Non-pigmented ciliary epithelial cell (primary cell): ENCODE measurements around the gene GLUD1.
A peak's percentile ranks its signal among the peaks of the same experiment; 100 is the strongest.
"Not testable (repeated sequence)": the region's sequence is repeated elsewhere in the genome, so short reads cannot be mapped to it uniquely, and the experiment has no call there.

Experiments
- DNase-seq: peaks from one replicate; pipeline ENCODE4 v3.0.0-alpha.2; 2010; ENCODE audit warnings: low read depth

GLUD1 gene

DNA sequence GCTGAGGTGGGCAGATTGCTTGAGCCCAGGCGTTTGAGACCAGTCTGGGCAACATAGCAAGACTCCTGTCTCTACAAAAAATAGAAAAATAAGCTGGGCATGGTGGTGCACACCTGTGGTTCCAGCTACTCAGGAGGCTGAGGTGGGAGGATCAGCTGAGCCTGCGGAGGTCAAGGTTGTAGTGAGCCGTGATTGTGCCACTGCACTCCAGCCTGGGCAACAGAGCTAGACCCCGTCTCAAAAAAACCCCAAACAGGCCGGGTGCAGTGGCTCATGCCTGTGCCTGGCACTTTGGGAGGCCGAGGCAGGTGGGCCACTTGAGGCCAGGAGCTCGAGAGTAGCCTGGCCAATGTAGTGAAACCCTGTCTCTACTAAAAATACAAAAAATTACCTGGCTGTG is 51.1 kb downstream of the GLUD1 start:
- not testable (repeated sequence) for DNase-seq

DNA sequence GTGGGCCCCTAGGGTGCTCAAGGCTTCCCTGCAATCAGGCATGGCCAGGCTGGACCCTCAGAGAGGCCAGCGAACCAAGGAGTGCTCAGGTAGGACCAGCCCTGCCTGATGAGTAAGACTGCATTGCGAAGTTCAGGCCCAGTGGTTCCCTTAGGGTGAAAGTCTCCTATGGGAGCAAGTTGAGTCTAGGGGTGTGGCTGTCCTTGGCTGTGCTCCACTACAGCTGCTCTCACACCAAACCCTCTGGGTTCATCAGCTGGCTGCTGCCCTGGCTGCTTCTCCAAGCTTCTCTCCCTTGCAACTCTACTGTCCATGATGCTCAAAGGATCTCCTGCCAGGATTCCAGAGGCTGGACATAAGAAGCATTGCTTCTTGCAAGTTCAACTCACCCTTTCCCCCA is 55.9 kb downstream of the GLUD1 start:
- DNase-seq, result no peak

DNA sequence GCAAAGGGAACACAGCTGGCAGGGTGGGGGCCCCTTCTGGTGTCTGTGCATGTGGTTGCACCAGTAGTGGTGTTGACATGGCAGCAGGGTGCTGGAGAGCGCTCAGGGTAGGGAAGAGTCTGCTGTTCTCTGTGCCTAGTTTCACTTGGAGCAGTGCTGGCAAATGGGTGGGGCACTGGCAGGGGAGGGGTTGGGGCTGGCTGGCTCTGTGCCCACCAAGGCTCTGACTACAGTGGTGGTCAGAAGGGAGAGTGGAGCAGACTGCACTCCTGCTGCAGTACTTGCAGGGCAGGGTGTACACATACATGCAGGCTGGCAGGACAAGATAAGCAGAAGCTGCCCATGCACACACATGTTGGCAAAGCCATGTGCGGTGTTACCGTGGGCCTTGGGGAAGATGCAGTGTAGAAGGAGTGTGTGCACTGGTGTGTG is 56.3 kb downstream of the GLUD1 start:
- DNase-seq, result no peak

DNA sequence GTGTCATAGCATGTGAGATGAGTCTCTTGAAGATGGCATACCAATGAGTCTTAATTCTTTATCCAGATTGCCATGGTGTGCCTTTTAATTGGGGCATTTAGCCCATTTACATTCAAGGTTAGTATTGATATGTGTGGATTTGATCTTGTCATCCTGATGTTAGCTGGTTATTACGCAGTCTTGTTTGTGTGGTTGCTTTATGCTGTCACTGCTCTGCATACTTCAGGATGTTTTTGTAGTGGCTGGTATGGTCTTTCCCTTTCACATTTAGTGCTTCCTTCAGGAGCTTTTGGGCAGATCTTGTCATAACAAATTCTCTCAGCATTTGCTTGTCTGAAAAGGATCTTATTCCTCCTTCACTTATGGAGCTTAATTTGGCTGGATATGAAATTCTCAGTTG is 58.0 kb downstream of the GLUD1 start:
- no peak for DNase-seq

DNA sequence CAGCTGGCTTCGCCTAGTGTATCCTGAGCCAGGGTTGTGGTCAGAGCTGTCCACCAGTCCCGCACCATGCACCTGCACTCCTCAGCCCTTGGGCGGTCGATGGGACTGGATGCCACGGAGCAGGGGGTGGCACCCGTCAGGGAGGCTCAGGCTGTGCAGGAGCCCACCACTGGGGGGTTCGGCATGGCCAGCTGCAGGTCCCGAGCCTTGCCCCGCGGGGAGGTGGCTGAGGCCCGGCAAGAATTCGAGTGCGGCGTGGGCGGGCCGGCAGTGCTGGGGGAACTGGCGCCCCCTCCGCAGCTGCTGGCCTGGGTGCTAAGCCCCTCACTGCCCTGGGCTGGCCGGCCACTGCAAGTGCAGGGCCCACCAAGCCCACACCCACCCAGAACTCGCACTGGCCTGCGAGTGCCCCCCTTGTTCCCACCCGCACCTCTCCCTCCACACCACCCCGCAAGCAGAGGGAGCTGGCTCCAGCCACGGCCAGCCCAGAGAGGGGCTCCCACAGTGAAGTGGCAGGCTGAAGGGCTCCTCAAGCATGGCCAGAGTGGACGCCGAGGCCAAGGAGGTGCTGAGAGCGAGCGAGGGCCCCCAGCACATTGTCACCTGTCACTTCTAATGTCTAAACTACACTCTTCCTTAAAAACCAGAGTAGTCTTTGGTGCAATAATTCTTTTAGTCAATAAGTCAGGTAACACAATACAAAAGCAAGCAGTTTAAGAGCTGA is 63.6 kb downstream of the GLUD1 start:
- no peak for DNase-seq

DNA sequence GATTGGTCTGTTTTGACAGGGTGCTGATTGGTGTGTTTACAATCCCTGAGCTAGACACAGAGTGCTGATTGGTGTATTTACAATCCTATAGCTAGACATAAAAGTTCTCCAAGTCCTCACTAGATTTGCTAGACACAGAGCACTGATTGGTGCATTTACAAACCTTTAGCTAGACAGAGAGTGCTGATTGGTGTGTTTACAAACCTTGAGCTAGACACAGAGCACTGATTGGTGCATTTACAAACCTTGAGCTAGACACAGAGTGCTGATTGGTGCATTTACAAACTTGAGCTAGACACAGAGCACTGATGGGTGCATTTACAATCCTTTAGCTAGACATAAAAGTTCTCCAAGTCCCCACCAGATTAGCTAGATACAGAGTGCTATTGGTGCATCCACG is 64.2 kb downstream of the GLUD1 start:
- DNase-seq, result not testable (repeated sequence)

DNA sequence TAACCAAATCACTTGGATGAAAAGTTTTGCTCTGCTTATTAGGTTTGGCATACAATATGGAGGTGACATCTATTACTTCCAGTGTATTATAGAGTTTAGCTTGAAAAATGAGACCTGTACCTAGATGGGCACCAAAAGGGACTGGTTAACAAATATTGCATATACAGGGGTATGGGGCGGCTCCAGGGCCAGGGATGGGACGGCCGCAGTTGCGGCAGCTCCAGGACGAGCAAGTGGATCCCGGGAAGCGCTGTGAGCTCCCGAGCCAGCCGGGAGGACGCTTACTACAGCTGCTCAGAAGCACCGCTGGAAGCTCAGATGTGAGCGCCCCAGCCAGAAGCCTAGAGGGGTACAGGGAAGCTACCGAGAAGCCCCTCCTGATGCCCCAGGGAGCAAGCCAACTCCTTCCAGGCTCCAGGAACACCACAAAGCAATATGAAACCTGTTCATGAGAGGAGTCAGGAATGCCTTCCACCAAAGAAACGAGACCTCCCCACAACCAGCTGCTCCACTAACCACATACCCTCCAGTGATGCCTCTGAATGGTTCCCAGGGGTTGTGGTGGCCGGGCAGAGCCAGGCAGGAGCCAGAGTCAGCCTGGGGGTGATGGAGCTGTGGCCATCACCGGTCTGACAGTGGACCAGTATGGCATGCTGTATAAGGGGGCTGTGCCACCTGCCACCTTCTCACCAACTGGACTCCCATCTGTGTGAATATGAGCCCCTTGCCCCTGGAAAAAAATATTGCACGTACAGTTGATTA is 67.7 kb downstream of the GLUD1 start:
- DNase-seq, result not testable (repeated sequence)

DNA sequence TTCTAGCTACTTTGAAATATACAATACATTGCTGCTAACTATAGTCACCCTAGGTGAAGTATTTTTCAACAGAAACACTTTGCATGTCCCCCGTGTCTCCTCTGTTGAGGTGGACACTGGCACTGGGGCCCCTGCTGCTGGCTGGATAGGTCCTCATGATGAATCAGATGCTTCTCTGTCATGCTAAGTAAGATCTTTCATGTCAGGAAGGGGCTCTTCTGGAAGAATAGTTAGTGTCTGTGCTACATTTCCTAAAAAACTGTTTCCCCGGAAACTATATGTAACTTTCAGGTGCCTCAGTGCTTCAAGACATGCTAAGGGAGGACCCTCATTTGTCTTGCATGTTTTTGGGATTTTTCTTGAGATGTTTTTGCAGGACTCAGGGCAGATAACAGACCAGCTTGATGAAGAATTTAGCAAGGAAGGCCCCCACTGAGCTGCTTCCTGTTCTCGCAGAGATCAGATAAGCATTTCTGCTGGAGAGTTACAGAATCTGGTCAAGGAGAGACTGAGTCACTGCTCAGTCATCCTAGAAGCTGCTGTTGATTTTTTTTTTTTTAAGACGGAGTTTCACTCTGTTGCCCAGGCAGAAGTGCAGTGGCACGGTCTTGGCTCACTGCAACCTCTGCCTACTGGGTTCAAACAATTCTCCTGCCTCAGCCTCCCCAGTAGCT is 69.2 kb downstream of the GLUD1 start:
- peak; percentile 61 for DNase-seq

DNA sequence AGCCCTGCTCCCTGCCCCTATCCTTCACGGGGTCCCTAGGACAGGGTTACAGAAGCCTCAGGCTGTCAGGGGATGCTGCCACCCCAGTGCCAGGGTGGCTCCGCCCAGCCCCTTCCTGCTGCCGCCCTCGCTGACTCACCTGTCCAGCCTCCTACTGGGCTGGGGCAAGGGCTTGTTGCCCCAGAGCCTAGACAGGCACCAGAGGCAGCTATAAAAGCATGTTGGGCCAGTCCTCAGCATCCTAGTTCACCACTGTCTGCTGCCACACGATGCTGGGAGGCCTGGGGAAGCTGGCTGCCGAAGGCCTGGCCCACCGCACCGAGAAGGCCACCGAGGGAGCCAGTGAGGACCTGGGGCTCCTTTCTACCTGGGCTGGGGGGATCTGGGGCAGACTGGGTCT is 74.6 kb downstream of the GLUD1 start, which contains the start of gene FAM25A:
Gene FAM25A, plus strand, starts transcription at position 239 of the 400 bp plus-strand sequence. Its CDS starts 31 bp downstream, at position 270.
- not testable (repeated sequence) for DNase-seq

DNA sequence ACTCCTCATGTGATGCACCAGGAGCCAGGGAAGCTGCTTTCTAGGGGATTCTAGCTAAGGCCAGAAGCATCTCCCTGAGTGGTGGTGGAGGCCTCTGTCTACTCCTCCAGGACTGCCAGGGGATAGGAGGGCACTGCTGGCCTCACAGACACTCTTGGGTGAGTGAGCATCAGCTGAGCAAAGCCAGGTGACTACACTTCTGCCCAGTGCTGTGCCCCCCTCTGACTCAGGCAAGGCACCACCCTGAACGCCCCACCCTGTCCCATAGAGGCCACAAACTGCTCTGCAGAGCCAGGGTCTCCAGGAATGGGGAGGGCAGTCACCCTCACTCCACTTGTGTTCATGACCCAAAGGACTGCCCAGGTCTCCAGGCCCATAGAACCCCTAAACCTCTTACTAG is 75.1 kb downstream of the GLUD1 start:
- not testable (repeated sequence) for DNase-seq

DNA sequence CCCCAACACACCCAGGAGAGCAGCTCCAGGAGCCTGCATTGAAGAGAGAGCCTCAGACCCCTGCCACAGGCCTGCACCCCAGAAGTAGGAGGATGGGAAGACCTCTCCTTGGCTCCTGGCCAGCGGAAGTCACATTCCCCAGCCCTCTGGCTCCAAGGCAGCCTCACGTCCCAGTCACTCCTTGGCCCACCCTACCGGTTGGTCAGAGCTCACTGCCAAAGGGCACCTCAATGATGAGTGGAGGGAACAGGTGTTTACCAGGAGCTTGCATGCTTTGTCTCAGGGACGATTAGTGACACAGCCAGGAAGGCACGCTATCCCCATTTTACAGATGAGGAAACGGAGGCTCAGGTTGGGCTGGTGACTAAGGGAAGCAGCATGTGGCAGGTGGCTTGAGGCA is 75.6 kb downstream of the GLUD1 start:
- DNase-seq, result not testable (repeated sequence)

DNA sequence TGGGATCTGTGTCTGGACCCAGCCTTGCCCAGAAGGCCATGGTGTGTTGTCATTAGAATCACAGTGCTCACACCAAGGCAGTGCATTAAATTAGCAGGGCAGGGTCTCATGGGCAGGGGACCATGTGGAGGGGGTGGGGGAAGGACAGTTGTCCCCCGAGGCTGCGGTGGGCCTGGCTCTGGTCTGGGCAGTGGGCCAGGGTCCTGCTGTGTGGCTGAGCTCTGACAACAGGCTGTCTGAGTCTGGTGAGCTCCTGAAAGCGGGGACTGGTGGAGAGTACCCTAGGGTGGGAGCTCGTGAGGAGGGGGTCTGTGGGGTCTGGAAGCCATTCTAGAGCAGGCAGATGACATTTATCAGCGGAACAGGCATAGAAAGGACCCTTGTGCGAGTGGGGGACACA is 76.5 kb downstream of the GLUD1 start:
- not testable (repeated sequence) for DNase-seq

DNA sequence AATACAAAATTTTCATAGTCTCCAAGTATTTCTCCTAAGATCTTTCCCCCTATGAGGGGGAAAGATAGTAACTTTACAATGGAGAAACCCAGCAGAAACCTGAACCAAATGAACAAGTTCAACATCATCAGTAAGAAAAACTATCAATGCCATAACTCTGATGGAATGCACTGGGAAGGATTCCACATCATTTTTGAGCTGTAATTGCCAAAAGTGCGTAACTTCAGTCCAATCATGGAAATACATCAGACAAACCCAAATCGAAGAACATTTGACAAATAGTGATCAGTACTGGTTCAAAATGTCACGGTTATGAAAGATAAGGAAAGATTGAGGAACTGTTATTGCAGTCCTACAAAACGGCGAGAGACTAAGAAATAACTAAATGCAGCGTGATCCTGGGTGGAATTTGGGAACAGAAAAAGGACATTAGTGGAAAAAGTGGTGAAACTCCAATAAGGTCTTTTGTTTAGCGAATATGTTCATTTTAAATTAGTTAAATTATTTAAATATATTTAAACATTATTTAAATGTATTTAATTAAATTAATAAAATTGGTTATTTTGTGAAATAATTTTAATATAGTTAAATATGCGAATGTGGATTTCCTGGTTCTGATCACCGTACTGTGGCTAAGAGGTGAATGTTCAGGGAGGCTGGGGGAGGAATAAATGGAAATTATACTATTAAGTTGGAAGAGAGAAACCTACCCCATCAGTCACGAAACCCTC is 79.5 kb downstream of the GLUD1 start:
- not testable (repeated sequence) for DNase-seq

DNA sequence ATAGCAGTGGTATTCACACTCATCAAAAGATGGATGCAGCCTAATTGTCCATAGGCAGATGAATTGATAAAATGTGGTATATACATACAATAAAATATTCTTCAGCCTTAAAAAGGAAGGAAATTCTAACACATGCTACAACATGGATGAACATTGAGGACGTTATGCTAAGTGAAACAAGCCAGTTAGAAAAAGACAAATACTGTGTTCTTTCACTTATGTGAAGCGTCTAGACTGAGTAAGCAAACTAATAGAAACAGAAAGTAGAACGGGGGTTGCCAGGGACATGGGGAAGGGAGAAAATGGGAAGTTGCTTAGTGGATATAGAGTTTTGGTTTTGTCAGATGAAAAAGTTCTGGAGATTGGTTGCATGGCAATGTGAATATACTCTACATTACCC is 81.1 kb downstream of the GLUD1 start:
- DNase-seq, result not testable (repeated sequence)

DNA sequence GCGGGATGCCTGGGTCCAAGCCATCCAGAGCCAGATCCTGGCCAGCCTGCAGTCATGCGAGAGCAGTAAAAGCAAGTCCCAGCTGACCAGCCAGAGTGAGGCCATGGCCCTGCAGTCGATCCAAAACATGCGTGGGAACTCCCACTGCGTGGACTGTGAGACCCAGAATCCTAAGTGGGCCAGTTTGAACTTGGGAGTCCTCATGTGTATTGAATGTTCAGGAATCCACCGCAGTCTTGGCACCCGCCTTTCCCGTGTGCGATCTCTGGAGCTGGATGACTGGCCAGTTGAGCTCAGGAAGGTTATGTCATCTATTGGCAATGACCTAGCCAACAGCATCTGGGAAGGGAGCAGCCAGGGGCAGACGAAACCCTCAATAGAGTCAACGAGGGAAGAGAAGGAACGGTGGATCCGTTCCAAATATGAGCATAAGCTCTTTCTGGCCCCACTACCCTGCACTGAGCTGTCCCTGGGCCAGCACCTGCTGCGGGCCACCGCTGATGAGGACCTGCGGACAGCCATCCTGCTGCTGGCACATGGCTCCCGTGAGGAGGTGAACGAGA is 85.4 kb downstream of the GLUD1 start:
- DNase-seq, result not testable (repeated sequence)

DNA sequence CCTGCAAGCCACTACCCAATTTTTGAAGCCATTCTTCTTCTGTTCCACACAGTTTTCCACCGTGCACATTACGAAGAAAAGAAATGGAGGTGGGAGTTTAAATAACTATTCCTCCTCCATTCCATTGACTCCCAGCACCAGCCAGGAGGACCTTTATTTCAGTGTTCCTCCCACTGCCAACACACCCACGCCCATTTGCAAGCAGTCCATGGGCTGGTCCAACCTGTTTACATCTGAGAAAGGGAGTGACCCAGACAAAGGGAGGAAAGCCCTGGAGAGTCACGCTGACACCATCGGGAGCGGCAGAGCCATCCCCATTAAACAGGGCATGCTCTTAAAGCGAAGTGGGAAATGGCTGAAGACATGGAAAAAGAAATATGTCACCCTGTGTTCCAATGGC is 86.3 kb downstream of the GLUD1 start:
- not testable (repeated sequence) for DNase-seq

DNA sequence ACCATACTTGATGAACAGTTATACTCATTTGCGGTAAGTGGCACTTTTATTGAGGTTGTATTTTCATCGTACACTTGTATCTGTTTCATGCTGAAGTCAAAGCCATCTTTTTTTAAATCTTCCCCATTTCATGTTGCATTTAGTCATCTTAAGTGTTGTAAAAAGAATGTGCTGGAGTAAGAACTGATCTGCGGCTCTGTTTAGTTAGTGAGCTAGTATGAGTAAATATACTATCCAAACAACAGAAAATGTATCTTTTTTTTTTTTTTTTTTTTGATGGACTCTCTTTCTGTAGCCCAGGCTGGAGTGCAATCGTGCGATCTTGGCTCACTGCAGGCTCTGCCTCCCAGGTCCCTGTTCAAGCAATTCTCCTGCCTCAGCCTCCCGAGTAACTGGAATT is 87.0 kb downstream of the GLUD1 start:
- not testable (repeated sequence) for DNase-seq

DNA sequence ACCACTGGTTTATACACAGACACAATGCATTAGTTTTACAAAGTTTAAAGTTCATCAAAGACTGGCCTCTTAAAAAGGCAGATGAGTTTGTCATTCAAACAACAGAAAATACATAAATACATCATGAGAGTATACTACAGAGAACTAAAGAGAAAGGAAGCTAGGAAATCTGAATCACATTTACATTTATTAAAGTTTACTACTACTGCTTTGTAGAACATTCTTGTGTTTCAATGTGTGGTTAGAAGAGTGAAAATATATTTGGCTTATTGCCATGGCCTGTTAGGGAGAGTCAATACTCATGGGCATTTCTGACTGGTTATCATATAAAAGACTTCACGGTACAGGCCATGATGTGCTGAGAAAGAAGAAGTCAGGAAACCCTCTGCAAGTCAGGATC is 87.5 kb downstream of the GLUD1 start:
- DNase-seq, result not testable (repeated sequence)

DNA sequence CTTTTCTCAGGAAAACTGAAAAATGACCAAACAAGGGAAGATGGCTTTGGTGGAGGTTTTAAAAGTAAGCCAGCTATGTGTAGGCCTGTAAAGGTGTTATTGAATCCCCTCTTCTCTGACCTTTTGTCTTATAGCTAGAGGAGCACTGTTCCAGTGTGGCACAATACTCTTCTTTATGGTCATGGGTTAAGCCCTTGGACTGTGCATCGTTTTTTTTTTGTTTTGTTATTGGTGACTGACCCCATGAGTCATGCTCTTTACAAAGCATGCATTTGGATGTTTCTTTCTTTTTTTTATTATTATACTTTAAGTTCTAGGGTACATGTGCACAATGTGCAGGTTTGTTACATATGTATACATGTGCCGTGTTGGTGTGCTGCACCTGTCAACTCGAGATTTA is 94.2 kb downstream of the GLUD1 start:
- no peak for DNase-seq
